Motor neuron (in vitro differentiated cells): ENCODE measurements around the gene TMA7. TPM values are rescaled to one million over a fixed set of nuclear protein-coding genes. Genes with fewer than 3 reads are reported as not detected.
"Not testable (repeated sequence)": the region's sequence is repeated elsewhere in the genome, so short reads cannot be mapped to it uniquely, and the experiment has no call there.

ENCODE experiments used
- ATAC-seq, 8 experiments: fragments of 200-7000 bp; cut with Tn5 transposase; replicated peaks in 6 of 8; 2 replicates each; pipeline ENCODE4 v1.8.0; 2021; ENCODE audit warnings: mild to moderate bottlenecking in 8 of 8, moderate library complexity in 8 of 8
- H3K27ac ChIP-seq, 2 donors: fragments of 250-450 bp; sonication (Bioruptor Pico); 2 replicates each; pipeline ENCODE4 v1.9.0; 2021; ENCODE audit warnings: antibody characterized with exemption in 2 of 2, mild to moderate bottlenecking in 2 of 2, moderate library complexity in 1 of 2
- H3K4me1 ChIP-seq, 2 donors: fragments of 250-450 bp; sonication (Bioruptor Pico); replicated peaks in 1 of 2; 2 replicates each; pipeline ENCODE4 v1.6.1; 2021; ENCODE audit warnings: antibody characterized with exemption in 2 of 2, mild to moderate bottlenecking in 2 of 2, moderate library complexity in 1 of 2
- H3K4me3 ChIP-seq, 5 donors: fragments of 250-450 bp; sonication (Bioruptor Pico); 2 replicates each; pipeline ENCODE4 v1.9.0; 2021; ENCODE audit warnings: antibody characterized with exemption in 5 of 5, mild to moderate bottlenecking in 5 of 5, moderate library complexity in 4 of 5
- WGBS, 10 experiments: fragments of 450-650 bp; shearing (Covaris generic); methylation state at CpG; one replicate each; pipeline ENCODE4 v1.0.0; 2022; 5-methylcytosine and 5-hydroxymethylcytosine counted together
- in situ Hi-C, 9 experiments: fragments of 400-800 bp; cut with MboI; loops; one replicate each; pipeline ENCODE4 v1.15.0; 2021; ENCODE audit warnings: low sequenced_read_pairs in 9 of 9, low pct_unique_long_range_greater_than_20kb in 2 of 9; ENCODE audit not compliant: unreplicated experiment in 9 of 9
- total RNA-seq, 8 experiments: library from RNA; unstranded; fragments of 300-600 nt; gene quantifications; 2 replicates each; pipeline versions ENCODE4 v1.2.3 to v1.2.4, GENCODE V29; 2022

The TMA7 gene
- total RNA-seq, 8 experiments from 2014 or later = 375 to 754 (median 499) TPM

DNA sequence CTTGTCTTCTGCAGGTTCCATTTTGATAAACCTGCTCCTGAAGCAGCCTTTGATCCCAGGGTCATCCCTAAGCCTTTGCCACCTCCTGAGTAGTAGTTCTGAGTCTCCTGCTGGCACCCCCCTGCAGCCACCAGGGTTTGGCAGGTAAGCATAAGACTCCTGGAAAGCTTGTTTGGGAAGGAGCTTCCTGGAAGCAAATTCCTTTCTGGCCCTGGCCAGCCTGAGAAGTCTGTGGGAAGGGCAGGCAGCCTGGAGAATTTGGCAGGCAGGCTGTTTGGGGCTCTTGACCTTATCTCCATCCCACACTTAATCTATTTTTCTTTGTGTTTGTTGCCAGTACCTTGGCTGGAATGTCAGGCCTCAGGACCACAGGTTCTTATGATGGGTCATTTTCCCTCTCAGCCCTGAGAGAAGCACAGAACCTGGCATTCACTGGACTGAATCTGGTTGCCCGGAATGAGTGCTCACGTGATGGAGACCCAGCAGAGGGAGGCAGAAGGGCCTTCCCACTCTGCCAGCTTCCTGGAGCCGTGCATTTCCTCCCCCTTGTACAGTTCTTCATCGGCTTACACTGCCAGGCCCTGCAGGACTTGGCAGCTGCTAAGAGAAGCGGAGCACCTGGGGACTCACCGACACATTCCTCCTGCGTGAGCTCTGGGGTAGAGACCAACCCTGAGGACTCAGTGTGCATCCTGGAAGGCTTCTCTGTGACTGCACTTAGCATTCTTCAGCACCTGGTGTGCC, 19.9 kb downstream of the TMA7 start:
- H3K4me1 ChIP-seq = peaks cover under 1 to 3% of the 10 kb centered on the region in 2 donors
- in situ Hi-C loops = loop anchor here in 1 of 9 experiments (10.0 kb wide), 1 partner anchor 85 kb away; no protein-coding TSS in a partner anchor
- no peak overlapping the region for H3K4me3 ChIP-seq
- H3K27ac ChIP-seq = no peak overlapping the region
- 90 to 100% (median 100%) methylated on average over 2 to 3 of the region's 7 CpGs; no CpG with 5 or more reads in 7 of the 10 experiments for WGBS, 10 experiments
- no peak for ATAC-seq

DNA sequence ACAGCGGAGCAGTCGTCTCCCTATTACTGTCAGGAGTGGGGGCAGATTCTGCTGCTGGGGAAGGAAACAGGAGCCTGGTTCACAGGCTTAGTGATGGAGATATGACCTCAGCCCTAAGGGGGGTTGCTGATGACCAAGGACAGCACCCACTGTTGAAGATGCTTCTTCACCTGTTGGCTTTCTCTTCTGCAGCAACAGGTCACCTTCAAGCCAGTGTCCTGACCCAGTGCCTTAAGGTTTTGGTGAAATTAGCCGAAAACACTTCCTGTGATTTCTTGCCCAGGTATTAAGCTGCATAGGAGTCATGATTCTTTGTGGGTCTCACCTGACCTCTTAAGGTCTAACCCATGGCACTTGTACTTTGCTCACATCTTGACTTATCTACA, 20.5 kb downstream of the TMA7 start:
- no peak for ATAC-seq
- H3K4me3 ChIP-seq = no peak overlapping the region
- H3K4me1 ChIP-seq = peaks cover 4 to 7% of the 10 kb centered on the region in 2 donors
- no peak overlapping the region for H3K27ac ChIP-seq
- in situ Hi-C loops = loop anchor here in 1 of 9 experiments (10.0 kb wide), 1 partner anchor 84 kb away; no protein-coding TSS in a partner anchor
- 90 to 100% (median 98%) methylated on average over 1 to 3 of the region's 3 CpGs; no CpG with 5 or more reads in 4 of the 10 experiments for WGBS, 10 experiments

DNA sequence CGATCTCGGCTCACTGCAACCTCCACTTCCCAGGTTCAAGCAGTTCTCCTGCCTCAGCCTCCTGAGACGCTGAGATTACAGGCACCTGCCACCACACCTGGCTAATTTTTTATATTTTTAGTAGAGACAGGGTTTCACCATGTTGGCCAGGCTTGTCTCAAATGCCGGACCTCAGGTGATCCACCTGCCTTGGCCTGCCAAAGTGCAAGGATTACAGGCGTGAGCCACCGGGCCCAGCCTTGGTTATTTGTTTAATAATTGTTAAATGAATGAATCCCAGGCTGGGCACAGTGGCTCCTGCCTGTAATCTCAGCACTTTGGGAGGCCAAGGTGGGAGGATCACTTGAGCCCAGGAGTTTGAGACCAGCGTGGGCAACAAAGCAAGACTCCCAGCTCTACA, 21.7 kb downstream of the TMA7 start:
- ATAC-seq = not testable (repeated sequence)
- in situ Hi-C loops = loop anchor here in 1 of 9 experiments (10.0 kb wide), 1 partner anchor 83 kb away; no protein-coding TSS in a partner anchor
- WGBS, 10 experiments = 33 to 100% (median 91%) methylated on average over 1 to 7 of the region's 7 CpGs; no CpG with 5 or more reads in 2 of the 10 experiments

DNA sequence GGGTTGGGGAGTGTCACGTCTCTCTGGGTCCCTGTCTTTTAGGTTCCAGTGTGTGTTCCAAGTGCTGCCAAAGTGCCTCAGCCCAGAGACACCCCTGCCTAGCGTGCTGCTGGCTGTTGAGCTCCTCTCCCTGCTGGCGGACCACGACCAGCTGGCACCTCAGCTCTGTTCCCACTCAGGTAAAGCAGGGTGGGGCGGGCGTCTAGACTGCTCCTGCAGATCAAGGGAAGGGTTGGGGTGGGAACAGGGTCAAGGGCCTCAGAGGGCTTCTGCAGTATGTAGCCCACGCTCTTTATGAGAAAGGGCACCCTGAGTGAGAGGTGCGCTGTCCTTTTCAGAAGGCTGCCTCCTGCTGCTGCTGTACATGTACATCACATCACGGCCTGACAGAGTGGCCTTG, 23.6 kb downstream of the TMA7 start:
- H3K27ac ChIP-seq = no peak overlapping the region
- H3K4me3 ChIP-seq = no peak overlapping the region
- peaks cover 27 to 30% of the 10 kb centered on the region in 2 donors for H3K4me1 ChIP-seq
- in situ Hi-C loops = loop anchor here in 1 of 9 experiments (10.0 kb wide), 1 partner anchor 81 kb away; no protein-coding TSS in a partner anchor
- ATAC-seq = no peak
- WGBS, 10 experiments = 32 to 80% (median 57%) methylated on average over 1 to 3 of the region's 9 CpGs; no CpG with 5 or more reads in 6 of the 10 experiments

More for the DNA sequence above, 21.7 kb downstream of the TMA7 start:
- not testable (repeated sequence) for H3K4me3 ChIP-seq, H3K27ac ChIP-seq
- H3K4me1 ChIP-seq = peaks cover 15 to 18% of the 10 kb centered on the region in 2 donors

DNA sequence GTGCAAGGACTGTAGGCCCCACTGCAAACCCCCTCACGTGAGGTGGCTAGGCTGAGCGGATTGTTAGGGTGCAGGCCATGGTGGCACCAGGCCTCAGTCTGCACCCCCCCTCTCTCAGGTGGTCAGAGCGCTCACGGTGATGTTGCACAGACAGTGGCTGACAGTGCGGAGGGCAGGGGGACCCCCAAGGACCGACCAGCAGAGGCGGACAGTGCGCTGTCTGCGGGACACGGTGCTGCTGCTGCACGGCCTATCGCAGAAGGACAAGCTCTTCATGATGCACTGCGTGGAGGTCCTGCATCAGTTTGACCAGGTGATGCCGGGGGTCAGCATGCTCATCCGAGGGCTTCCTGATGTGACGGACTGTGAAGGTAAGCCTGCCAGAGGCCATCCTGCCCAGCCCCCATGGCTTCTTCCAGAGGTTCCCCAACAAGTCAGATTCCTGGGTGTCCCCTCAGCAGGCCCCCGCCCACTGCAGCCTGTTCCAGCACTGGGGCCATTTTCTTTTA, 24.7 kb downstream of the TMA7 start:
- Histone ChIP-seq H3K27ac (peak overlapping the region; percentile 23 to 88), H3K4me3 (no peak overlapping the region), H3K4me1 (peaks cover 27 to 30% of the 10 kb centered on the region in 2 donors)
- ATAC-seq = no peak
- in situ Hi-C loops = loop anchor here in 1 of 9 experiments (10.0 kb wide), 1 partner anchor 80 kb away; no protein-coding TSS in a partner anchor
- 93 to 100% (median 100%) methylated on average over 1 to 4 of the region's 17 CpGs; no CpG with 5 or more reads in 5 of the 10 experiments for WGBS, 10 experiments

DNA sequence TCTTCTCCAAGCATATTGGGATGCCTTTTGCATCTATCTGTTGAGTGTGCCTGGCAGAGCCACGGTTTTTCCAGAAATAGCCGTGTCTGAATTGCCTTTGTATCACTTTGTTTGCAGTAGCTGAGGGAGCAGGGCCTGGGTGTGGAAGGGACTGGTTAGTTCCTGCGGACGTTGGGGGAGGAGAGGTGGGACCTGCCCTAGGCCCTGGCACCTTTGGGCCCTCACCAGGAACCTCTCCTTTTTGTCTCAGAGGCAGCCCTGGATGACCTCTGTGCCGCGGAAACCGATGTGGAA, 25.1 kb downstream of the TMA7 start:
- Histone ChIP-seq H3K27ac (peak overlapping the region; percentile 23 to 88), H3K4me3 (no peak overlapping the region), H3K4me1 (peaks cover 27 to 30% of the 10 kb centered on the region in 2 donors)
- in situ Hi-C loops = loop anchor here in 1 of 9 experiments (10.0 kb wide), 1 partner anchor 80 kb away; no protein-coding TSS in a partner anchor
- 0 to 80% (median 36%) methylated on average over 1 to 5 of the region's 7 CpGs; no CpG with 5 or more reads in 6 of the 10 experiments for WGBS, 10 experiments
- peak in 1 of 8 experiments; percentile 12 for ATAC-seq

DNA sequence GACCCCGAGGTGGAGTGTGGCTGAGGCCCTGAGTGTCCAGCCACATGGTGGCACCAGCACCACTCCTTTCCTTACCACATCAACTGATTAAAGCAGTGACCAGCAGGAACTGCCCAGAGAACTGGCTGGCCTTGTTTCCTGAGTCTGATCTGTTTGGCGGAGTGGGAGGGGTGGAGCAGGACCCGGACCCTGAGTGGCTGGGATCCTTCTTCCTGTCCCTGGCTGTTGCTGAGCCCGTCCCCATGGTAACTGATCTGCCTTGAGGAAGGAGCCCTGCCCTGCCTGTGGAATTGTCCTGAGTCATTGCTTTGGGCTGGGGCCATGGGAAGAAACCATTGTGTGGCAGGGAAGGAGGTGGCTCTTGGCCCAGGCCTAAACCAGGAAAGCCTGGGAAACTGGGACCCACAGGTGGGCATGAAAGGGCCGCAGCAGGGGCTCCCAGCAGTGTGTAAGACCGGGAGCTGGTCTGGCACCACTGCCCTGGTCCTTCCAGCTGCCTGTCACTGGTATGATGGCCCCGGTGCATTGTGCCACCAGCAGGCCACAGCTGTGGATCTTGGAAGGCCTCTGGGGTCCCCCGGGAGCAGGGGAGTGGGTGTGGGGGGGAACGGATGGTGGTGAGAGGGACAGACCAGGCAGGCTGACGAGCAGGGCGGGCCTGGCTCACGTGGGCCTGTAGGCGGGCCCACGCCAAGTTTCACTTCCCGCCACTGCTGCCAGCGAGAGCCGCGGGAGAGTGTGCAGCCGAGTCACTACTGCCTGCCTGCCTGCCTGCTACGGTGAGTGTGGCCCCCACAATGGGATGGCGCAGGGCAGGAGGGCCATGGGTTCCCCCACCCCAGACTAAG, 25.7 kb downstream of the TMA7 start:
- peak; percentile 89 to 94 (median 92) for ATAC-seq
- in situ Hi-C loops = loop anchor here in 1 of 9 experiments (10.0 kb wide), 1 partner anchor 79 kb away; no protein-coding TSS in a partner anchor
- peak overlapping the region in 4 of 5 donors; percentile 7 to 31 (median 18) for H3K4me3 ChIP-seq
- H3K27ac ChIP-seq = peak overlapping the region; percentile 92 to 97
- peaks cover 27 to 34% of the 10 kb centered on the region in 2 donors for H3K4me1 ChIP-seq
- WGBS, 10 experiments = 0 to 27% (median 10%) methylated on average over 1 to 3 of the region's 21 CpGs; no CpG with 5 or more reads in 6 of the 10 experiments

DNA sequence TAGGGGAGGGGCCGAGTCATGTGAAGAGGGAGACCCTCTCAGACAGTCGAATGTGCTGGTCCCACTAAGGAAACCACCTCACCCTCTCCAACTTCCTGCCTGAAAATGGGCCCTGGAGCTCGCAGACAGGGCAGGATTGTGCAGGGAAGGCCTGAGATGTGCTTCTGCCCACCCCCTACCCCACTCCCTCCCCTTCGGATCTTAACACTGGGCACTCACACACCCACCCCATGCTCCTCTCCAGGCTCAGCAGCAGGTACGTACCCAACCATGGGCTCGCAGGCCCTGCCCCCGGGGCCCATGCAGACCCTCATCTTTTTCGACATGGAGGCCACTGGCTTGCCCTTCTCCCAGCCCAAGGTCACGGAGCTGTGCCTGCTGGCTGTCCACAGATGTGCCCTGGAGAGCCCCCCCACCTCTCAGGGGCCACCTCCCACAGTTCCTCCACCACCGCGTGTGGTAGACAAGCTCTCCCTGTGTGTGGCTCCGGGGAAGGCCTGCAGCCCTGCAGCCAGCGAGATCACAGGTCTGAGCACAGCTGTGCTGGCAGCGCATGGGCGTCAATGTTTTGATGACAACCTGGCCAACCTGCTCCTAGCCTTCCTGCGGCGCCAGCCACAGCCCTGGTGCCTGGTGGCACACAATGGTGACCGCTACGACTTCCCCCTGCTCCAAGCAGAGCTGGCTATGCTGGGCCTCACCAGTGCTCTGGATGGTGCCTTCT, 26.5 kb downstream of the TMA7 start:
- 0 to 80% (median 32%) methylated on average over 1 to 5 of the region's 19 CpGs; no CpG with 5 or more reads in 7 of the 10 experiments for WGBS, 10 experiments
- Histone ChIP-seq H3K4me1 (peaks cover 27 to 41% of the 10 kb centered on the region in 2 donors), H3K27ac (peak overlapping the region; percentile 92 to 97), H3K4me3 (peak overlapping the region in 4 of 5 donors; percentile 7 to 31 (median 18))
- peak in 3 of 8 experiments; percentile 1 for ATAC-seq
- in situ Hi-C loops = loop anchor here in 1 of 9 experiments (10.0 kb wide), 1 partner anchor 78 kb away; no protein-coding TSS in a partner anchor

DNA sequence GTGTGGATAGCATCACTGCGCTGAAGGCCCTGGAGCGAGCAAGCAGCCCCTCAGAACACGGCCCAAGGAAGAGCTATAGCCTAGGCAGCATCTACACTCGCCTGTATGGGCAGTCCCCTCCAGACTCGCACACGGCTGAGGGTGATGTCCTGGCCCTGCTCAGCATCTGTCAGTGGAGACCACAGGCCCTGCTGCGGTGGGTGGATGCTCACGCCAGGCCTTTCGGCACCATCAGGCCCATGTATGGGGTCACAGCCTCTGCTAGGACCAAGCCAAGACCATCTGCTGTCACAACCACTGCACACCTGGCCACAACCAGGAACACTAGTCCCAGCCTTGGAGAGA, 27.0 kb downstream of the TMA7 start:
- Histone ChIP-seq H3K4me3 (no peak overlapping the region), H3K27ac (peak overlapping the region; percentile 92 to 97), H3K4me1 (peaks cover 33 to 46% of the 10 kb centered on the region in 2 donors)
- ATAC-seq = no peak
- 87% methylated on average over 3 of the region's 9 CpGs; no CpG with 5 or more reads in 9 of the 10 experiments for WGBS, 10 experiments
- in situ Hi-C loops = loop anchor here in 1 of 9 experiments (10.0 kb wide), 1 partner anchor 78 kb away; no protein-coding TSS in a partner anchor

DNA sequence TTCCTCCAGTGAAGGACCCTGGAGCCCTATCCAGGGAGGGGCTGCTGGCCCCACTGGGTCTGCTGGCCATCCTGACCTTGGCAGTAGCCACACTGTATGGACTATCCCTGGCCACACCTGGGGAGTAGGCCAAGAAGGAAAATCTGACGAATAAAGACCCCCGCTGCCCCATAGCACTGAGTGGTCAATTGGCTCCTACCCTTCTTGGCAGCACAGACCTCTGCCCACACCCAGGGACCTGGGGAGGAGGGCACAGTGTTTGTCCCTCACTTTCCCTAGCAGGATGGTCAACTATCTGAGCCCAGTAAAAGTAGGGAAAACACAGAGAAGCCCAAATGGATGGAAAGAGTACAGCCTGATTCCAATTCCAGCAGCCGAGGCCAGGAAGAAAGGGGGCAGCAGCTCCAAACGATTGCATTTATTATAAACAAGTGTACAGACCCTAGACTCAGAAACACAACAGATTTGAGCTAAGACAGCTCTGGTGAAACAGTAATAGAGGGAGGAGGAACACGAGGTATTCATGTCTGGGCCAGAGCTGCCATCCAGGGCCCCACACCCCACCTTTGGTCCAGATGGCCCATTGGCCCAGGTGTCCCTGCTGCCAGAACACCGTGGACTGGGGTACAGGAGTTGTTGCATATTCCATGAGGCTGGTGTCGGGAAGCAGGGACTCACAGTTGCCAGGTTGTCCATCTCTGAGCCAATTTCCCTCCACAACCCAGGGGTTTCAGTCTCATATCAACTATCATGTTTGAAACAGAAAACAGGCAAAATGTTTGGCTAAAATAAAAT, 27.6 kb downstream of the TMA7 start:
- Histone ChIP-seq H3K4me1 (peaks cover 37 to 48% of the 10 kb centered on the region in 2 donors), H3K4me3 (no peak overlapping the region), H3K27ac (peak overlapping the region; percentile 92 to 97)
- in situ Hi-C loops = loop anchor here in 1 of 9 experiments (10.0 kb wide), 1 partner anchor 77 kb away; no protein-coding TSS in a partner anchor
- no peak for ATAC-seq
- 0 to 100% (median 83%) methylated on average over 1 to 4 of the region's 7 CpGs; no CpG with 5 or more reads in 2 of the 10 experiments for WGBS, 10 experiments

DNA sequence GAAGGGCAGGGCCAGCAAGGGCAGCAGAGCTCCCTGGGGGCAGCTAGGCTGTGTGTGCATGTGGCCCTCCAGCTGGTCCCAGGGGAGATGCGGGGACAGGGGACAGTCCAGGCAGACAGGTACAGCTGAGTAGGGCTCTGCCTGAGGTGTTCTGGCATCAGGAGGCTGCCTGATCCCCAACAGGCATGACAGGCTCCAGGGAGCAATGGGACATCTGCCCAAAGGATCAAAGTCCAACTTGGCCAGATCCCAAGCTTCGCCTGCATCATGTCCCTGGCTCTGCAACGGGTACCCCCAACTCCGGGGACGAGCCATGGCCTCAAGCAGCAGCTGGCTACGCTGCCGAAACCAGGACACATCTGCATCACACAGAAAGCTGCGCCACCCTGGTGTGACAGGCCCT, 28.3 kb downstream of the TMA7 start:
- 20 to 100% methylated on average over 1 to 2 of the region's 8 CpGs; no CpG with 5 or more reads in 8 of the 10 experiments for WGBS, 10 experiments
- in situ Hi-C loops = loop anchor here in 1 of 9 experiments (10.0 kb wide), 1 partner anchor 76 kb away; no protein-coding TSS in a partner anchor
- Histone ChIP-seq H3K27ac (no peak overlapping the region), H3K4me1 (peaks cover 39 to 51% of the 10 kb centered on the region in 2 donors), H3K4me3 (no peak overlapping the region)
- no peak for ATAC-seq
